Testis (tissue), 2 donors: ENCODE measurements around the gene AMOTL2.

Experiments
- CTCF ChIP-seq, 3 experiments: fragments of 450-650 bp in 2 of 3; fragments of 200-600 bp in 1 of 3; sonication (generic) in 1 of 3; IDR thresholded peaks; one replicate each; pipeline ENCODE4 v1.5.1; 2016 to 2019; ENCODE audit warnings: antibody characterized with exemption in 3 of 3, mild to moderate bottlenecking in 2 of 3, moderate library complexity in 1 of 3
- POLR2A ChIP-seq: fragments of 450-650 bp; IDR thresholded peaks from one replicate; pipeline ENCODE4 v1.6.1; 2017; ENCODE audit warnings: antibody characterized with exemption, mild to moderate bottlenecking, moderate library complexity

- TF ChIP-seq POLR2A = no peak
- TF ChIP-seq CTCF (IDR thresholded peaks at IDR 0.05) = no peak
These were observed 25.7 kb downstream of the AMOTL2 start for GRCh38 chr3:134348524-134348923.
